Measurements from ENCODE around the gene RPUSD1.

Gene RPUSD1

GRCh38 chr16:799111-799947, 11.1 kb upstream of the RPUSD1 start:
- DNase-seq (ENCODE audit: low read depth in 2 of 2), result no peak

- no peak for DNase-seq (ENCODE audit: low read depth in 2 of 2)
These were observed 10.5 kb upstream of the RPUSD1 start for GRCh38 chr16:798666-799065.

GRCh38 chr16:797686-798085, 9.5 kb upstream of the RPUSD1 start:
- no peak for DNase-seq (ENCODE audit: low read depth in 2 of 2)

- DNase-seq (ENCODE audit: low read depth in 2 of 2), result no peak
These were observed 8.9 kb upstream of the RPUSD1 start for GRCh38 chr16:797120-797420.

- no peak for DNase-seq (ENCODE audit: low read depth in 2 of 2)
These were observed 8.3 kb upstream of the RPUSD1 start for GRCh38 chr16:796296-797119.

- DNase-seq (ENCODE audit: low read depth in 2 of 2), result no peak
These were observed 7.5 kb upstream of the RPUSD1 start for GRCh38 chr16:795580-796229.

- no peak for DNase-seq (ENCODE audit: low read depth in 2 of 2)
These were observed 6.8 kb upstream of the RPUSD1 start for GRCh38 chr16:794853-795466.

GRCh38 chr16:794091-794822, 6.1 kb upstream of the RPUSD1 start:
- DNase-seq (ENCODE audit: low read depth in 2 of 2), result no peak

- DNase-seq (ENCODE audit: low read depth in 2 of 2), result no peak
These were observed 5.2 kb upstream of the RPUSD1 start for GRCh38 chr16:793414-793813.

- no peak for DNase-seq (ENCODE audit: low read depth in 2 of 2)
These were observed 4.2 kb upstream of the RPUSD1 start for GRCh38 chr16:792221-792995.

- DNase-seq (ENCODE audit: low read depth in 2 of 2), result no peak
These were observed 3.0 kb upstream of the RPUSD1 start for GRCh38 chr16:791131-791530.

- no peak for DNase-seq (ENCODE audit: low read depth in 2 of 2)
These were observed 1.9 kb upstream of the RPUSD1 start for GRCh38 chr16:790086-790485.

GRCh38 chr16:789191-789850, 1.1 kb upstream of the RPUSD1 start:
- DNase-seq (ENCODE audit: low read depth in 2 of 2), result no peak

- peak; percentile 83 to 92 for DNase-seq (ENCODE audit: low read depth in 2 of 2)
These were observed 382 bp upstream of the RPUSD1 start, which contains the start of gene CHTF18 for GRCh38 chr16:788399-789126. CHTF18 (plus strand) TSS chr16:788620; CDS start chr16:788685, 65 bp downstream.

GRCh38 chr16:787321-787966, 737 bp downstream of the RPUSD1 start:
- no peak for DNase-seq (ENCODE audit: low read depth in 2 of 2)

GRCh38 chr16:785563-786535, 2.3 kb downstream of the RPUSD1 start:
- DNase-seq (ENCODE audit: low read depth in 2 of 2), result peak; percentile 48 to 63

- no peak for DNase-seq (ENCODE audit: low read depth in 2 of 2)
These were observed 3.8 kb downstream of the RPUSD1 start for GRCh38 chr16:784431-784830.

Measured in stimulated activated CD8-positive, alpha-beta memory T cell treated with anti-CD3 and anti-CD28 coated beads, Interleukin-7, amount 100 ng/mL, for 1 hour (primary cell).